Measurements from ENCODE around the gene FADS3. TPM values are rescaled to one million over a fixed set of nuclear protein-coding genes. Genes with fewer than 3 reads are reported as not detected.
A peak's percentile ranks its signal among the peaks of the same experiment; 100 is the strongest.

Gene FADS3
- total and polyA plus RNA-seq, 9 of the 15 experiments (the other 6 are each of a cell fraction or from before 2014, with no cell fraction given): 0.97 to 148 (median 92.7) TPM

DNA sequence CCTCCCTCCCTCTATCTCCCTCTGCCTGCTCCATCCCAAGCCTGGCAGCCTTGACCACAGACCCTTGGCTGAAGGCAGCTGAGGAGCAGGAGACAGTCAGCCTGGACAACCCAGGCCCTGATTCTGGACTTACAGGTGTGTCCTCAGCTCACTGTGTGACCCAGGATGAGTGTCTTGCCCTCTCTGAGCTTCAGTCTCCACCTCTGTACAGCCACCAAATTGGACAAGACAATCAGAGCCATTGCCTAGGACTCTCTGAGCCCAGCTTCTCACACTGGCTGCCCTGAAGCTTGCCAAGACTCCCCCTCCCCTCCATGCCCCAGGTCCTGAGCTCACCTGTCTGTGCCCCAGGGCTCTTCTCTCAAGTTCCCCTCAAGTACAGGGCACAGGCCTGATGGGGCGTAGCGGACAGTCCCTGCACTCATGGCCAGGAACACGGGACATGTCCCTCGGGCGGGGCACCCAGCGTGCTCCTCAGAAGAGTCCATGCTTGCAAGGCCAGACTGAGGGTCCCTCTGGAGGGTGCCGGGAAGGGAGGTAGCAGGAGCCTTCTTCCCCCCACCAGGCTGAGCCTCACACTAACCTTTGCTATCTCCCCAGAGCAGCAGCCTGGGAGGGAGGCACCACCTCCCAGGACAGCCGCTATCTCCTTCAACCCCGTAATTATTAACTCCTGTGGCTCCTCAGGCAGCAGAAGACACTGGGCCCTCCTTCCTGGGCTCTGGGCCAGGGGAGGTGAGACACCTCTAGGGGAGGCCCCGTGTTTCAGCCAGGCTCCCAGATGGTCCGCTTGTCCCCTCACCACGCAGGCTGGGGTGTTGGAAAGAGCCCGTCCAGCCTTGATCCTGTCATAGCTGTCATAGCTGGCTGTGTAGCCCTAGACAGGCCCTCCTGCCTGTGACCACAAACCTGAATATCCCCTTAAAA lies 28.6 kb upstream of the FADS3 start (continued):
- TF ChIP-seq MAZ (CRISPR knock-in tag; conservative IDR thresholded peaks at IDR 0.05 in 1 of 2, IDR thresholded peaks at IDR 0.05 in 1 of 2) (peak; percentile 81 to 86; a peak in 3 of 4 replicates), TEAD2 (tag; IDR thresholded peaks at IDR 0.05) (no peak), HEY1 (CRISPR knock-in tag; IDR thresholded peaks at IDR 0.05; ENCODE audit: borderline replicate concordance) (no peak), COPS2 (conservative IDR thresholded peaks at IDR 0.05) (no peak), ZNF121 (CRISPR knock-in tag; conservative IDR thresholded peaks at IDR 0.05) (no peak), OTX1 (CRISPR knock-in tag; IDR thresholded peaks at IDR 0.05) (no peak), ZNF766 (CRISPR knock-in tag; conservative IDR thresholded peaks at IDR 0.05) (no peak), CCNT2 (IDR thresholded peaks at IDR 0.05; ENCODE audit: borderline replicate concordance, extremely low read depth, insufficient read length, low read depth, low read length) (no peak)
- TF ChIP-seq, protein P1, sequence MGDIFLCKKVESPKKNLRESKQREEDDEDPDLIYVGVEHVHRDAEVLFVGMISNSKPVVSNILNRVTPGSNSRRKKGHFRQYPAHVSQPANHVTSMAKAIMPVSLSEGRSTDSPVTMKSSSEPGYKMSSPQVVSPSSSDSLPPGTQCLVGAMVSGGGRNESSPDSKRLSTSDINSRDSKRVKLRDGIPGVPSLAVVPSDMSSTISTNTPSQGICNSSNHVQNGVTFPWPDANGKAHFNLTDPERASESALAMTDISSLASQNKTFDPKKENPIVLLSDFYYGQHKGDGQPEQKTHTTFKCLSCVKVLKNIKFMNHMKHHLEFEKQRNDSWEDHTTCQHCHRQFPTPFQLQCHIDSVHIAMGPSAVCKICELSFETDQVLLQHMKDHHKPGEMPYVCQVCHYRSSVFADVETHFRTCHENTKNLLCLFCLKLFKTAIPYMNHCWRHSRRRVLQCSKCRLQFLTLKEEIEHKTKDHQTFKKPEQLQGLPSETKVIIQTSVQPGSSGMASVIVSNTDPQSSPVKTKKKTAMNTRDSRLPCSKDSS (IDR thresholded peaks at IDR 0.05; ENCODE audit: low read depth, partially characterized antibody): no peak
- TF ChIP-seq, protein P2, sequence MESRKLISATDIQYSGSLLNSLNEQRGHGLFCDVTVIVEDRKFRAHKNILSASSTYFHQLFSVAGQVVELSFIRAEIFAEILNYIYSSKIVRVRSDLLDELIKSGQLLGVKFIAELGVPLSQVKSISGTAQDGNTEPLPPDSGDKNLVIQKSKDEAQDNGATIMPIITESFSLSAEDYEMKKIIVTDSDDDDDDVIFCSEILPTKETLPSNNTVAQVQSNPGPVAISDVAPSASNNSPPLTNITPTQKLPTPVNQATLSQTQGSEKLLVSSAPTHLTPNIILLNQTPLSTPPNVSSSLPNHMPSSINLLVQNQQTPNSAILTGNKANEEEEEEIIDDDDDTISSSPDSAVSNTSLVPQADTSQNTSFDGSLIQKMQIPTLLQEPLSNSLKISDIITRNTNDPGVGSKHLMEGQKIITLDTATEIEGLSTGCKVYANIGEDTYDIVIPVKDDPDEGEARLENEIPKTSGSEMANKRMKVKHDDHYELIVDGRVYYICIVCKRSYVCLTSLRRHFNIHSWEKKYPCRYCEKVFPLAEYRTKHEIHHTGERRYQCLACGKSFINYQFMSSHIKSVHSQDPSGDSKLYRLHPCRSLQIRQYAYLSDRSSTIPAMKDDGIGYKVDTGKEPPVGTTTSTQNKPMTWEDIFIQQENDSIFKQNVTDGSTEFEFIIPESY (CRISPR knock-in tag; IDR thresholded peaks at IDR 0.05): 0 out of 2 replicates have a peak, but pooled peaks have one; percentile 29
- TF ChIP-seq, protein P3, sequence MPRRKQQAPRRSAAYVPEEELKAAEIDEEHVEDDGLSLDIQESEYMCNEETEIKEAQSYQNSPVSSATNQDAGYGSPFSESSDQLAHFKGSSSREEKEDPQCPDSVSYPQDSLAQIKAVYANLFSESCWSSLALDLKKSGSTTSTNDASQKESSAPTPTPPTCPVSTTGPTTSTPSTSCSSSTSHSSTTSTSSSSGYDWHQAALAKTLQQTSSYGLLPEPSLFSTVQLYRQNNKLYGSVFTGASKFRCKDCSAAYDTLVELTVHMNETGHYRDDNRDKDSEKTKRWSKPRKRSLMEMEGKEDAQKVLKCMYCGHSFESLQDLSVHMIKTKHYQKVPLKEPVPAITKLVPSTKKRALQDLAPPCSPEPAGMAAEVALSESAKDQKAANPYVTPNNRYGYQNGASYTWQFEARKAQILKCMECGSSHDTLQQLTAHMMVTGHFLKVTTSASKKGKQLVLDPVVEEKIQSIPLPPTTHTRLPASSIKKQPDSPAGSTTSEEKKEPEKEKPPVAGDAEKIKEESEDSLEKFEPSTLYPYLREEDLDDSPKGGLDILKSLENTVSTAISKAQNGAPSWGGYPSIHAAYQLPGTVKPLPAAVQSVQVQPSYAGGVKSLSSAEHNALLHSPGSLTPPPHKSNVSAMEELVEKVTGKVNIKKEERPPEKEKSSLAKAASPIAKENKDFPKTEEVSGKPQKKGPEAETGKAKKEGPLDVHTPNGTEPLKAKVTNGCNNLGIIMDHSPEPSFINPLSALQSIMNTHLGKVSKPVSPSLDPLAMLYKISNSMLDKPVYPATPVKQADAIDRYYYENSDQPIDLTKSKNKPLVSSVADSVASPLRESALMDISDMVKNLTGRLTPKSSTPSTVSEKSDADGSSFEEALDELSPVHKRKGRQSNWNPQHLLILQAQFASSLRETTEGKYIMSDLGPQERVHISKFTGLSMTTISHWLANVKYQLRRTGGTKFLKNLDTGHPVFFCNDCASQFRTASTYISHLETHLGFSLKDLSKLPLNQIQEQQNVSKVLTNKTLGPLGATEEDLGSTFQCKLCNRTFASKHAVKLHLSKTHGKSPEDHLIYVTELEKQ (CRISPR knock-in tag; IDR thresholded peaks at IDR 0.05): no peak
- TF ChIP-seq, protein P4, sequence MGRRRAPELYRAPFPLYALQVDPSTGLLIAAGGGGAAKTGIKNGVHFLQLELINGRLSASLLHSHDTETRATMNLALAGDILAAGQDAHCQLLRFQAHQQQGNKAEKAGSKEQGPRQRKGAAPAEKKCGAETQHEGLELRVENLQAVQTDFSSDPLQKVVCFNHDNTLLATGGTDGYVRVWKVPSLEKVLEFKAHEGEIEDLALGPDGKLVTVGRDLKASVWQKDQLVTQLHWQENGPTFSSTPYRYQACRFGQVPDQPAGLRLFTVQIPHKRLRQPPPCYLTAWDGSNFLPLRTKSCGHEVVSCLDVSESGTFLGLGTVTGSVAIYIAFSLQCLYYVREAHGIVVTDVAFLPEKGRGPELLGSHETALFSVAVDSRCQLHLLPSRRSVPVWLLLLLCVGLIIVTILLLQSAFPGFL (CRISPR knock-in tag; IDR thresholded peaks at IDR 0.05): no peak
- TF ChIP-seq, protein P5, sequence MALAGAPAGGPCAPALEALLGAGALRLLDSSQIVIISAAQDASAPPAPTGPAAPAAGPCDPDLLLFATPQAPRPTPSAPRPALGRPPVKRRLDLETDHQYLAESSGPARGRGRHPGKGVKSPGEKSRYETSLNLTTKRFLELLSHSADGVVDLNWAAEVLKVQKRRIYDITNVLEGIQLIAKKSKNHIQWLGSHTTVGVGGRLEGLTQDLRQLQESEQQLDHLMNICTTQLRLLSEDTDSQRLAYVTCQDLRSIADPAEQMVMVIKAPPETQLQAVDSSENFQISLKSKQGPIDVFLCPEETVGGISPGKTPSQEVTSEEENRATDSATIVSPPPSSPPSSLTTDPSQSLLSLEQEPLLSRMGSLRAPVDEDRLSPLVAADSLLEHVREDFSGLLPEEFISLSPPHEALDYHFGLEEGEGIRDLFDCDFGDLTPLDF (CRISPR knock-in tag; IDR thresholded peaks at IDR 0.05): no peak

Data from K562 (cell line).